Loucy (cell line): ENCODE data around the gene ZNF629.

Source experiments
- H2AFZ ChIP-seq: fragments of 200-600 bp; sonication (generic); 2 replicates; pipeline ENCODE4 v1.6.0; 2016; ENCODE audit warnings: antibody characterized with exemption, mild to moderate bottlenecking, low read length, moderate library complexity
- H3F3A ChIP-seq: fragments of 200-600 bp; 2 replicates; pipeline ENCODE4 v1.6.0; 2016; ENCODE audit warnings: antibody characterized with exemption, low read depth, mild to moderate bottlenecking
- H3K27me3 ChIP-seq: fragments of 200-600 bp; sonication (generic); 2 replicates; pipeline ENCODE4 v1.6.1; 2014; ENCODE audit warnings: low read length, mild to moderate bottlenecking; ENCODE audit not compliant: insufficient read depth, poor library complexity, severe bottlenecking
- H3K36me3 ChIP-seq: fragments of 200-600 bp; sonication (generic); 2 replicates; pipeline ENCODE4 v1.6.1; 2016; ENCODE audit warnings: low read length; ENCODE audit not compliant: insufficient read depth
- H3K4me1 ChIP-seq: fragments of 200-600 bp; sonication (generic); 2 replicates; pipeline ENCODE4 v1.5.1; 2014; ENCODE audit warnings: low read length, mild to moderate bottlenecking; ENCODE audit not compliant: insufficient read depth, poor library complexity, severe bottlenecking
- H3K4me2 ChIP-seq: fragments of 200-600 bp; sonication (generic); 2 replicates; pipeline ENCODE4 v1.6.0; 2014; ENCODE audit warnings: antibody characterized with exemption, low read length, low read depth, mild to moderate bottlenecking; ENCODE audit not compliant: poor library complexity, severe bottlenecking
- H3K4me3 ChIP-seq: fragments of 200-600 bp; sonication (generic); 2 replicates; pipeline ENCODE4 v1.5.1; 2014; ENCODE audit warnings: low read length, mild to moderate bottlenecking, mixed read lengths; ENCODE audit not compliant: poor library complexity, severe bottlenecking
- H3K79me2 ChIP-seq: fragments of 200-600 bp; sonication (generic); 2 replicates; pipeline ENCODE4 v1.6.1; 2014; ENCODE audit warnings: low read length; ENCODE audit not compliant: insufficient read depth
- H3K9ac ChIP-seq: fragments of 200-600 bp; sonication (generic); 2 replicates; pipeline ENCODE4 v1.6.0; 2014; ENCODE audit warnings: mild to moderate bottlenecking, low read depth, low read length, moderate library complexity; ENCODE audit not compliant: poor library complexity, severe bottlenecking
- H3K9me2 ChIP-seq: fragments of 200-600 bp; sonication (generic); replicated peaks from 2 replicates; pipeline ENCODE4 v1.6.1; 2016; ENCODE audit warnings: low read depth, low read length, mixed read lengths
- H3K9me3 ChIP-seq: fragments of 200-600 bp; sonication (generic); 2 replicates; pipeline ENCODE4 v1.6.1; 2014; ENCODE audit warnings: mild to moderate bottlenecking, antibody characterized with exemption, low read length, low read depth; ENCODE audit not compliant: insufficient read depth
- H4K20me1 ChIP-seq: fragments of 200-600 bp; sonication (generic); 2 replicates; pipeline ENCODE4 v1.6.0; 2014; ENCODE audit warnings: antibody characterized with exemption, low read length, mild to moderate bottlenecking; ENCODE audit not compliant: insufficient read depth, poor library complexity, severe bottlenecking
- CTCF ChIP-seq: fragments of 200-600 bp; sonication (generic); conservative IDR thresholded peaks from 2 replicates; pipeline ENCODE4 v1.5.1; 2014; ENCODE audit warnings: mild to moderate bottlenecking, antibody characterized with exemption, low read length
- EZH2phosphoT487 ChIP-seq: fragments of 200-600 bp; IDR thresholded peaks from 2 replicates; pipeline ENCODE4 v1.6.1; 2018; ENCODE audit warnings: antibody characterized with exemption, mild to moderate bottlenecking, moderate library complexity, borderline replicate concordance

Gene ZNF629

GRCh38 chr16:30748634-30749445, 38.2 kb downstream of the ZNF629 start:
- H3K9me2 ChIP-seq: no peaks in the 10 kb centered on the region
- TF ChIP-seq CTCF: no peak
- no peak for TF ChIP-seq EZH2phosphoT487
- peaks cover 4% of the 10 kb centered on the region for H4K20me1 ChIP-seq
- H3K9me3 ChIP-seq: no peaks in the 10 kb centered on the region
- H3K79me2 ChIP-seq: peaks cover 31% of the 10 kb centered on the region
- H2AFZ ChIP-seq: no peak overlapping the region; the same call in 1 of the 2 replicates
- H3K4me1 ChIP-seq: peaks cover 20% of the 10 kb centered on the region
- H3K4me3 ChIP-seq: peak overlapping the region; percentile 77
- H3K36me3 ChIP-seq: peaks cover 18% of the 10 kb centered on the region; the same call in 1 of the 2 replicates
- H3K27me3 ChIP-seq: no peaks in the 10 kb centered on the region
- H3F3A ChIP-seq: no peaks in the 10 kb centered on the region
- H3K9ac ChIP-seq: peak overlapping the region; percentile 77
- H3K4me2 ChIP-seq: peak overlapping the region; percentile 68

DNA sequence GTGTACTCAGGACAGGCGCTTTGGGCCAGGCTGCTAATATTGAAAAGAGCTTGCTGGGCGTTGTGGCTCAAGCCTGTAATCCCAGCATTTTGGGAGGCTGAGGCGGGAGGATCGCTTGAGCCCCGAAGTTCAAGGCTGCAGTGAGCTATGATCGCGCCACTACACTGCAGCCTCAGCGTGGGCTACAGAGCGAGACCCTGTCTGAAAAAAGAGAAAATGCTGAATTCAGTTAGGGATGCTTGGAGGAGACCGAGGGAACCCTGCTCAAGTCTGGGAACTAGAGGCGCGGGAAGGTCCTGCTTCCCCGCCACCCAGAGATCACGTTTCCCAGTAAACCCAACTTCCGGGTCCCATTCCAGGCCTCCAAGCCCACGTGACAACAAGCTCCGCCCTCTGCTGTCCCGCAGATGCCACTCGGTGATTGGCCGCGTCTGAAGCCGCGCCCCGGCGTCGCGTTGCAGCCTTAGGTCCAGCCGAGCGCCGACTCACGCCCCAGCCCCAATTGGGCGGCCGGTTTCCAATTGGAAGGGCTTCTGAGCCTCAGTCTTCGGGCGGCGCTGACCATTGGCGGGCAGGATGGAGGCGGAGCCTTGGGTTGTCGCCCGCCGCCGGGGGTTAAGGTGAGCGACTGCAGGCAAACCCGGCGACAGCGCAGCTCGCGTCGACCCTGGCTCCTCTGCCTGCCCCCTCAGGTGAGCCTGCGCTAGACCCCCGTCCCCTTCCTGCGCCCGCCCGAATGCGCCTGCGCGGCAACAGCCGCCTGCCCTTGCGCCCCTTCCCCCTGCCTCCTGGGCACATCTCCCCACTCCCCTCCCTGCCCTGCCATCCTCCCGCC, 39.0 kb downstream of the ZNF629 start, which contains the start of gene PHKG2:
TSS of gene PHKG2 (plus strand) at position 627 of the 835 bp plus-strand sequence. CDS start 396 bp downstream, outside the sequence.
- TF ChIP-seq CTCF: no peak
- TF ChIP-seq EZH2phosphoT487: no peak
- Histone ChIP-seq H3K79me2 (peaks cover 31% of the 10 kb centered on the region), H4K20me1 (peaks cover 4% of the 10 kb centered on the region), H3K4me1 (peaks cover 20% of the 10 kb centered on the region), H3K27me3 (no peaks in the 10 kb centered on the region), H3F3A (no peaks in the 10 kb centered on the region), H3K9me3 (no peaks in the 10 kb centered on the region), H3K4me2 (peak within 1 kb of the TSS; percentile 83), H3K9me2 (no peaks in the 10 kb centered on the region), H2AFZ (peak within 1 kb of the TSS; percentile 87), H3K9ac (peak within 1 kb of the TSS; percentile 79), H3K36me3 (peaks cover 10% of the 10 kb centered on the region; the same call in 1 of the 2 replicates), H3K4me3 (peak within 1 kb of the TSS; percentile 77)

- peak overlapping the region; percentile 87; the same call in 1 of the 2 replicates for H2AFZ ChIP-seq
- H3K4me3 ChIP-seq: peak overlapping the region; percentile 77
- H3K27me3 ChIP-seq: no peaks in the 10 kb centered on the region
- H3F3A ChIP-seq: no peaks in the 10 kb centered on the region
- H3K79me2 ChIP-seq: peaks cover 31% of the 10 kb centered on the region
- TF ChIP-seq CTCF (no peak), EZH2phosphoT487 (no peak)
- H3K9ac ChIP-seq: peak overlapping the region; percentile 79
- H3K36me3 ChIP-seq: peaks cover 9% of the 10 kb centered on the region; the same call in 1 of the 2 replicates
- H3K4me1 ChIP-seq: peaks cover 20% of the 10 kb centered on the region
- H3K9me3 ChIP-seq: no peaks in the 10 kb centered on the region
- H3K4me2 ChIP-seq: peak overlapping the region; percentile 83
- H3K9me2 ChIP-seq: no peaks in the 10 kb centered on the region
- peaks cover 4% of the 10 kb centered on the region for H4K20me1 ChIP-seq
Observed at GRCh38 chr16:30747331-30747730, 39.7 kb downstream of the ZNF629 start.
